ENCODE data around the gene PTPRR. TPM values are rescaled to one million over a fixed set of nuclear protein-coding genes. Genes with fewer than 3 reads are reported as not detected.

PTPRR gene
- total RNA-seq, 3 donors from 2014 or later: 0.59 to 0.98 (median 0.80) TPM

- no peaks in the 10 kb centered on the region for H3K36me3 ChIP-seq
- intact Hi-C loops (cut with DNase I; ENCODE audit: low total_unique reads): no loop called here
These were observed 170.6 kb downstream of the PTPRR start for GRCh38 chr12:70749931-70750330.

GRCh38 chr12:70748809-70749208, 171.7 kb downstream of the PTPRR start:
- Histone ChIP-seq H3K4me1 (no peaks in the 10 kb centered on the region), H3K9me3 (no peaks in the 10 kb centered on the region), H3K4me3 (no peak overlapping the region), H3K27me3 (peaks cover 0 to 4% of the 10 kb centered on the region in 2 donors), H3K36me3 (no peaks in the 10 kb centered on the region), H3K27ac (no peak overlapping the region)
- DNase-seq (ENCODE audit: low spot score in 2 of 2): no peak
- no peak for TF ChIP-seq POLR2AphosphoS5 (IDR thresholded peaks at IDR 0.05)
- no peak for TF ChIP-seq POLR2A (IDR thresholded peaks at IDR 0.05)
- TF ChIP-seq, protein P1, sequence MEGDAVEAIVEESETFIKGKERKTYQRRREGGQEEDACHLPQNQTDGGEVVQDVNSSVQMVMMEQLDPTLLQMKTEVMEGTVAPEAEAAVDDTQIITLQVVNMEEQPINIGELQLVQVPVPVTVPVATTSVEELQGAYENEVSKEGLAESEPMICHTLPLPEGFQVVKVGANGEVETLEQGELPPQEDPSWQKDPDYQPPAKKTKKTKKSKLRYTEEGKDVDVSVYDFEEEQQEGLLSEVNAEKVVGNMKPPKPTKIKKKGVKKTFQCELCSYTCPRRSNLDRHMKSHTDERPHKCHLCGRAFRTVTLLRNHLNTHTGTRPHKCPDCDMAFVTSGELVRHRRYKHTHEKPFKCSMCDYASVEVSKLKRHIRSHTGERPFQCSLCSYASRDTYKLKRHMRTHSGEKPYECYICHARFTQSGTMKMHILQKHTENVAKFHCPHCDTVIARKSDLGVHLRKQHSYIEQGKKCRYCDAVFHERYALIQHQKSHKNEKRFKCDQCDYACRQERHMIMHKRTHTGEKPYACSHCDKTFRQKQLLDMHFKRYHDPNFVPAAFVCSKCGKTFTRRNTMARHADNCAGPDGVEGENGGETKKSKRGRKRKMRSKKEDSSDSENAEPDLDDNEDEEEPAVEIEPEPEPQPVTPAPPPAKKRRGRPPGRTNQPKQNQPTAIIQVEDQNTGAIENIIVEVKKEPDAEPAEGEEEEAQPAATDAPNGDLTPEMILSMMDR (IDR thresholded peaks at IDR 0.05): no peak
- intact Hi-C loops (cut with DNase I; ENCODE audit: low total_unique reads): loop anchor here (1.0 kb wide), 1 partner anchor 10 kb away; no protein-coding TSS in a partner anchor

More at GRCh38 chr12:70749931-70750330, 170.6 kb downstream of the PTPRR start:
- Histone ChIP-seq H3K4me1 (no peaks in the 10 kb centered on the region), H3K27ac (no peak overlapping the region), H3K9me3 (no peaks in the 10 kb centered on the region), H3K4me3 (no peak overlapping the region), H3K27me3 (peaks cover 0 to 4% of the 10 kb centered on the region in 2 donors)
- TF ChIP-seq POLR2AphosphoS5 (IDR thresholded peaks at IDR 0.05): no peak
- TF ChIP-seq, protein P1 (IDR thresholded peaks at IDR 0.05): no peak
- no peak for TF ChIP-seq POLR2A (IDR thresholded peaks at IDR 0.05)
- DNase-seq (ENCODE audit: low spot score in 2 of 2): no peak

GRCh38 chr12:70747445-70748260, 172.9 kb downstream of the PTPRR start:
- Histone ChIP-seq H3K4me1 (no peaks in the 10 kb centered on the region), H3K27ac (no peak overlapping the region), H3K36me3 (no peaks in the 10 kb centered on the region), H3K4me3 (no peak overlapping the region), H3K9me3 (no peaks in the 10 kb centered on the region), H3K27me3 (peaks cover 0 to 4% of the 10 kb centered on the region in 2 donors)
- intact Hi-C loops (cut with DNase I; ENCODE audit: low total_unique reads): loop anchor here (1.0 kb wide), 1 partner anchor 8 kb away; no protein-coding TSS in a partner anchor
- no peak for DNase-seq (ENCODE audit: low spot score in 2 of 2)
- TF ChIP-seq POLR2A (IDR thresholded peaks at IDR 0.05): no peak
- no peak for TF ChIP-seq POLR2AphosphoS5 (IDR thresholded peaks at IDR 0.05)
- TF ChIP-seq, protein P1 (IDR thresholded peaks at IDR 0.05): no peak

DNA sequence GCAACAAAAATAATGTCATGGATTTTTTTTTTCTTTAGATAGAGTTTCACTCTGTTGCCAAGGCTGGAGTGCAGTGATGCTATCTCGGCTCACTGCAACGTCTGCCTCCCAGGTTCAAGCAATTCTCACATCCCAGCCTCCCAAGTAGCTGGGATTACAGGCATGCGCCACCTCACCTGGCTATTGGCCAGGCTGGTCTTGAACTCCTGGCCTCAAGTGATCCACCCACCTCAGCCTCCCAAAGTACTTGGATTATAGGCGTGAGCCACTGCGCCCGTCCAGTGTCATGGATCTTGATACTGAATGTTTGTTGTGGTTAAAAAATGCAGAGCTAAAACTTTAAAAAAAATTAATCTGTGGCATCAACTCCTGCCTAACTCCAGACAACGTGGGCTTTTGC, 175.5 kb downstream of the PTPRR start:
- no peak for DNase-seq (ENCODE audit: low spot score in 2 of 2)
- intact Hi-C loops (cut with DNase I; ENCODE audit: low total_unique reads): no loop called here
- H3K27ac ChIP-seq: no peak overlapping the region
- TF ChIP-seq, protein P1 (IDR thresholded peaks at IDR 0.05): no peak
- TF ChIP-seq POLR2A (IDR thresholded peaks at IDR 0.05): no peak
- TF ChIP-seq POLR2AphosphoS5 (IDR thresholded peaks at IDR 0.05): no peak
- H3K4me1 ChIP-seq: no peaks in the 10 kb centered on the region
- no peak overlapping the region for H3K4me3 ChIP-seq
- no peaks in the 10 kb centered on the region for H3K27me3 ChIP-seq
- H3K9me3 ChIP-seq: no peaks in the 10 kb centered on the region
- H3K36me3 ChIP-seq: no peaks in the 10 kb centered on the region

GRCh38 chr12:70744178-70744577, 176.4 kb downstream of the PTPRR start:
- Histone ChIP-seq H3K9me3 (no peaks in the 10 kb centered on the region), H3K4me3 (no peak overlapping the region), H3K36me3 (no peaks in the 10 kb centered on the region), H3K27ac (no peak overlapping the region), H3K4me1 (no peaks in the 10 kb centered on the region), H3K27me3 (no peaks in the 10 kb centered on the region)
- intact Hi-C loops (cut with DNase I; ENCODE audit: low total_unique reads): no loop called here
- DNase-seq (ENCODE audit: low spot score in 2 of 2): no peak
- no peak for TF ChIP-seq POLR2A (IDR thresholded peaks at IDR 0.05)
- TF ChIP-seq, protein P1 (IDR thresholded peaks at IDR 0.05): no peak
- TF ChIP-seq POLR2AphosphoS5 (IDR thresholded peaks at IDR 0.05): no peak

Data from breast epithelium (tissue), 4 donors.